ENCODE data around the gene PCNX2. TPM values are rescaled to one million over a fixed set of nuclear protein-coding genes. Genes with fewer than 3 reads are reported as not detected.

PCNX2 gene
- total and polyA plus RNA-seq, 2 of the 8 experiments (the other 6 are each of a cell fraction or from before 2014, with no cell fraction given): 46.1 to 57.6 TPM

DNA sequence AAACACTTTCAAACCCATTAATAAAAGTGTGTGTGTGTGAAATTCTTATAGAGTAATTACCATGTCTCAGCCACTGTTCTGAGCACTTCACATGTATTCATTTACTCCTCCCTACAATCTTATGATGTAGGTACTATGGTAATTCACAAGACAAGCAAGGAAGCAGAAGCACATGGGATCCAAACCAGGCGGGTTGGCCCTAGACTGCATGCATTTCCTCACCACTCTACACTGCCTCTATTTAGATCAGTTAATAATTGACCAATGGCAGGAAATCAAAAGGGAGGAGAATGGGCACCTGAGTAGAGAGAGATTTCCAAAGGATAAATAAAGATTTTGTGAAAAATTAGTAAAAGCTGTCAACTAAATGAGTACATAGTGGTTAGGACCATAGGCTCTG, 47.7 kb upstream of the PCNX2 start (continued):
- TF ChIP-seq NANOG (IDR thresholded peaks at IDR 0.05; ENCODE audit: insufficient read depth, low read depth, low read length, poor library complexity, severe bottlenecking) (no peak), TEAD4 (IDR thresholded peaks at IDR 0.05; ENCODE audit: low read depth, low read length) (no peak), TAF7 (optimal IDR thresholded peaks at IDR 0.05; ENCODE audit: borderline replicate concordance, low read depth, low read length) (no peak), EP300 (IDR thresholded peaks at IDR 0.05; ENCODE audit: borderline replicate concordance in 1 of 2, low read depth in 2 of 2, low read length in 2 of 2) (no peak)
